Measurements from ENCODE around the gene ZNF324B. TPM values are rescaled to one million over a fixed set of nuclear protein-coding genes. Genes with fewer than 3 reads are reported as not detected.
A peak's percentile ranks its signal among the peaks of the same experiment; 100 is the strongest.

ZNF324B gene
- total and polyA plus RNA-seq, 10 of the 15 experiments (the other 5 are each of a cell fraction or from before 2014, with no cell fraction given), result 0.11 to 12.8 (median 4.0) TPM

- TF ChIP-seq ZNF274 (IDR thresholded peaks at IDR 0.05; ENCODE audit: insufficient read depth, insufficient read length), result no peak
- TF ChIP-seq BCLAF1 (IDR thresholded peaks at IDR 0.05), result no peak
- TF ChIP-seq SMAD5 (IDR thresholded peaks at IDR 0.05; ENCODE audit: low read depth), result peak; percentile 58; the same call in 1 of the 2 replicates
- 0 out of 2 replicates have a peak, but pooled peaks have one; percentile 22 for TF ChIP-seq NKRF (conservative IDR thresholded peaks at IDR 0.05)
- no peak for TF ChIP-seq MTA3 (IDR thresholded peaks at IDR 0.05; ENCODE audit: borderline replicate concordance, low read length)
- no peak for TF ChIP-seq SMAD1 (IDR thresholded peaks at IDR 0.05; ENCODE audit: low read depth, partially characterized antibody)
- TF ChIP-seq MLLT1 (IDR thresholded peaks at IDR 0.05), result peak; percentile 53
- no peak for TF ChIP-seq ZNF384 (IDR thresholded peaks at IDR 0.05; ENCODE audit: borderline replicate concordance, low read depth, low read length)
- peak; percentile 65; the same call in 1 of the 2 replicates for TF ChIP-seq NR2F1 (conservative IDR thresholded peaks at IDR 0.05)
- TF ChIP-seq HDGF (IDR thresholded peaks at IDR 0.05), result peak; percentile 80; the same call in 1 of the 2 replicates
- TF ChIP-seq MEF2B (IDR thresholded peaks at IDR 0.05; ENCODE audit: partially characterized antibody, poor library complexity, severe bottlenecking), result peak; percentile 56
- TF ChIP-seq GATAD2B (conservative IDR thresholded peaks at IDR 0.05; ENCODE audit: low read depth), result 0 out of 2 replicates have a peak, but pooled peaks have one; percentile 70
- TF ChIP-seq CEBPB (IDR thresholded peaks at IDR 0.05; ENCODE audit: borderline replicate concordance in 1 of 2, low read depth in 2 of 2, low read length in 2 of 2), result no peak
- peak; percentile 92 for TF ChIP-seq CREM (IDR thresholded peaks at IDR 0.05; ENCODE audit: low read depth)
- TF ChIP-seq YBX1 (IDR thresholded peaks at IDR 0.05), result no peak
- TF ChIP-seq GABPA (IDR thresholded peaks at IDR 0.05; ENCODE audit: low read depth), result peak; percentile 98
- no peak for TF ChIP-seq ATF3 (IDR thresholded peaks at IDR 0.05; ENCODE audit: borderline replicate concordance, extremely low read depth, low read depth, low read length)
- no peak for TF ChIP-seq CHD4 (IDR thresholded peaks at IDR 0.05)
- TF ChIP-seq JUNB (IDR thresholded peaks at IDR 0.05), result no peak
- TF ChIP-seq SP1 (IDR thresholded peaks at IDR 0.05; ENCODE audit: low read depth, low read length), result peak; percentile 78
- no peak for TF ChIP-seq TCF7 (IDR thresholded peaks at IDR 0.05; ENCODE audit: borderline replicate concordance)
- TF ChIP-seq CHD1 (IDR thresholded peaks at IDR 0.05; ENCODE audit: low read depth, low read length), result no peak
- TF ChIP-seq KLF5 (IDR thresholded peaks at IDR 0.05; ENCODE audit: partially characterized antibody), result peak; percentile 94
- peak; percentile 90 for TF ChIP-seq RELA (IDR thresholded peaks at IDR 0.05; ENCODE audit: borderline replicate concordance, partially characterized antibody)
- peak; percentile 72 for TF ChIP-seq TAF1 (IDR thresholded peaks at IDR 0.05; ENCODE audit: borderline replicate concordance, low read depth, low read length)
Measured at GRCh38 chr19:58499021-58499927, 47.9 kb downstream of the ZNF324B start (continued).
